ENCODE measurements around the gene C10orf95. TPM values are rescaled to one million over a fixed set of nuclear protein-coding genes. Genes with fewer than 3 reads are reported as not detected.
A peak's percentile ranks its signal among the peaks of the same experiment; 100 is the strongest.

Gene C10orf95
- total RNA-seq, 1 donor from 2014 or later = not detected

- Mint-ChIP-seq H3K4me1 (peaks cover 14% of the 10 kb centered on the region), H3K4me3 (no peak overlapping the region), H3K36me3 (no peaks in the 10 kb centered on the region), H3K27me3 (ENCODE audit: insufficient read depth, low read depth) (peaks cover 9% of the 10 kb centered on the region), H3K27ac (no peak overlapping the region), H3K9me3 (no peaks in the 10 kb centered on the region)
- TF ChIP-seq CTCF (IDR thresholded peaks at IDR 0.05) = no peak
- no peak for TF ChIP-seq EZH2phosphoT487 (IDR thresholded peaks at IDR 0.05)
- TF ChIP-seq EZH2 (IDR thresholded peaks at IDR 0.05) = no peak
- Histone ChIP-seq H2AFZ (replicated peaks) (no peak overlapping the region), H3K9me3 (ENCODE audit: low read depth) (no peaks in the 10 kb centered on the region), H3F3A (ENCODE audit: low read depth) (peaks cover 17% of the 10 kb centered on the region), H3K4me1 (peaks cover 6% of the 10 kb centered on the region), H4K20me1 (ENCODE audit: low read depth) (peaks cover 2% of the 10 kb centered on the region), H3K27ac (no peak overlapping the region), H3K4me2 (no peak overlapping the region), H3K4me3 (no peak overlapping the region), H3K9ac (no peak overlapping the region), H3K36me3 (no peaks in the 10 kb centered on the region), H3K79me2 (ENCODE audit: low read depth) (no peaks in the 10 kb centered on the region), H3K27me3 (peaks cover 21% of the 10 kb centered on the region)
- no peak for DNase-seq (ENCODE audit: low spot score)
These were observed 16.0 kb upstream of the C10orf95 start for GRCh38 chr10:102467318-102467717.

GRCh38 chr10:102465466-102465865 lies 14.1 kb upstream of the C10orf95 start:
- Histone ChIP-seq H2AFZ (replicated peaks) (no peak overlapping the region), H3K4me3 (no peak overlapping the region), H3K4me1 (peaks cover 17% of the 10 kb centered on the region), H3K79me2 (ENCODE audit: low read depth) (no peaks in the 10 kb centered on the region), H3K9me3 (ENCODE audit: low read depth) (no peaks in the 10 kb centered on the region), H3F3A (ENCODE audit: low read depth) (peaks cover 25% of the 10 kb centered on the region), H3K4me2 (no peak overlapping the region), H3K36me3 (no peaks in the 10 kb centered on the region), H3K9ac (no peak overlapping the region), H4K20me1 (ENCODE audit: low read depth) (peaks cover 9% of the 10 kb centered on the region), H3K27me3 (peaks cover 31% of the 10 kb centered on the region), H3K27ac (no peak overlapping the region)
- peaks cover 11% of the 10 kb centered on the region for H3K27me3 Mint-ChIP-seq (ENCODE audit: insufficient read depth, low read depth)
- H3K4me1 Mint-ChIP-seq = peaks cover 30% of the 10 kb centered on the region
- no peak for TF ChIP-seq EZH2phosphoT487 (IDR thresholded peaks at IDR 0.05)
- TF ChIP-seq EZH2 (IDR thresholded peaks at IDR 0.05) = no peak
- no peak for TF ChIP-seq CTCF (IDR thresholded peaks at IDR 0.05)
- no peaks in the 10 kb centered on the region for H3K9me3 Mint-ChIP-seq
- no peak overlapping the region for H3K4me3 Mint-ChIP-seq
- peaks cover 1% of the 10 kb centered on the region for H3K36me3 Mint-ChIP-seq
- no peak overlapping the region for H3K27ac Mint-ChIP-seq
- DNase-seq (ENCODE audit: low spot score) = no peak

- TF ChIP-seq EZH2phosphoT487 (IDR thresholded peaks at IDR 0.05) (no peak), EZH2 (IDR thresholded peaks at IDR 0.05) (no peak), CTCF (IDR thresholded peaks at IDR 0.05) (no peak)
- H3K79me2 ChIP-seq (ENCODE audit: low read depth) = no peaks in the 10 kb centered on the region
- no peak overlapping the region for H3K4me3 ChIP-seq
- H3K36me3 ChIP-seq = no peaks in the 10 kb centered on the region
- H3F3A ChIP-seq (ENCODE audit: low read depth) = peaks cover 25% of the 10 kb centered on the region
- H3K9ac ChIP-seq = no peak overlapping the region
- peaks cover 17% of the 10 kb centered on the region for H3K4me1 ChIP-seq
- Mint-ChIP-seq H3K27ac (no peak overlapping the region), H3K9me3 (no peaks in the 10 kb centered on the region), H3K4me1 (peaks cover 30% of the 10 kb centered on the region), H3K4me3 (peak overlapping the region; percentile 92), H3K36me3 (peaks cover 1% of the 10 kb centered on the region), H3K27me3 (ENCODE audit: insufficient read depth, low read depth) (peaks cover 9% of the 10 kb centered on the region)
- H3K27ac ChIP-seq = no peak overlapping the region
- H3K27me3 ChIP-seq = peaks cover 31% of the 10 kb centered on the region
- H4K20me1 ChIP-seq (ENCODE audit: low read depth) = peaks cover 9% of the 10 kb centered on the region
- H3K4me2 ChIP-seq = no peak overlapping the region
- DNase-seq (ENCODE audit: low spot score) = no peak
- H3K9me3 ChIP-seq (ENCODE audit: low read depth) = no peaks in the 10 kb centered on the region
- H2AFZ ChIP-seq (replicated peaks) = no peak overlapping the region
These were observed 12.6 kb upstream of the C10orf95 start for GRCh38 chr10:102463983-102464382.

All from neural progenitor cell (in vitro differentiated cells).